SJSA1 (cell line): ENCODE results near the gene RAC2. TPM values are rescaled to one million over a fixed set of nuclear protein-coding genes. Genes with fewer than 3 reads are reported as not detected.

Experiments
- DNase-seq, 2 experiments: peaks; one replicate each; pipeline ENCODE4 v3.0.0-alpha.2; 2015 to 2020; ENCODE audit warnings: low spot score in 2 of 2, low read depth in 1 of 2
- H3K27ac ChIP-seq: fragments of 250-450 bp; sonication (Bioruptor Pico); 2 replicates; pipeline ENCODE4 v1.5.1; 2020; ENCODE audit warnings: mild to moderate bottlenecking, moderate library complexity
- H3K27me3 ChIP-seq: fragments of 250-450 bp; sonication (Bioruptor Pico); replicated peaks from 2 replicates; pipeline ENCODE4 v1.5.1; 2020; ENCODE audit warnings: mild to moderate bottlenecking, moderate library complexity
- H3K36me3 ChIP-seq: fragments of 250-450 bp; sonication (Bioruptor Pico); 2 replicates; pipeline ENCODE4 v1.5.1; 2020; ENCODE audit warnings: mild to moderate bottlenecking
- H3K4me1 ChIP-seq: fragments of 250-450 bp; sonication (Bioruptor Pico); replicated peaks from 2 replicates; pipeline ENCODE4 v1.6.1; 2021; ENCODE audit warnings: mild to moderate bottlenecking
- H3K4me3 ChIP-seq: fragments of 250-450 bp; sonication (Bioruptor Pico); 2 replicates; pipeline ENCODE4 v1.5.1; 2020; ENCODE audit warnings: mild to moderate bottlenecking
- H3K9me3 ChIP-seq: fragments of 250-450 bp; sonication (Bioruptor Pico); replicated peaks from 2 replicates; pipeline ENCODE4 v1.5.1; 2020; ENCODE audit warnings: mild to moderate bottlenecking
- total RNA-seq: library from RNA; depleted of rRNA; stranded (reverse); fragments of >200 nt; shearing (Covaris generic); gene quantifications from 2 replicates; pipeline ENCODE4 v1.2.3, GENCODE V29; 2014

RAC2 gene
- total RNA-seq, 1 experiment from 2014 or later: 2.1 TPM

- H3K4me3 ChIP-seq: no peak overlapping the region
- DNase-seq: no peak
- H3K4me1 ChIP-seq: peaks cover 22% of the 10 kb centered on the region
- no peaks in the 10 kb centered on the region for H3K9me3 ChIP-seq
- H3K27me3 ChIP-seq: peaks cover 5% of the 10 kb centered on the region; the same call in 1 of the 2 replicates
- H3K27ac ChIP-seq: no peak overlapping the region
- no peaks in the 10 kb centered on the region for H3K36me3 ChIP-seq
Measured at GRCh38 chr22:37281646-37282384, 37.7 kb upstream of the RAC2 start.

- H3K27me3 ChIP-seq: no peaks in the 10 kb centered on the region; the same call in 1 of the 2 replicates
Measured at GRCh38 chr22:37281195-37281594, 37.1 kb upstream of the RAC2 start.

GRCh38 chr22:37280718-37281117, 36.6 kb upstream of the RAC2 start:
- H3K4me1 ChIP-seq: peaks cover 22% of the 10 kb centered on the region
- H3K27ac ChIP-seq: no peak overlapping the region
- H3K9me3 ChIP-seq: no peaks in the 10 kb centered on the region
- no peak for DNase-seq
- no peak overlapping the region for H3K4me3 ChIP-seq
- H3K36me3 ChIP-seq: no peaks in the 10 kb centered on the region
- H3K27me3 ChIP-seq: no peaks in the 10 kb centered on the region; the same call in 1 of the 2 replicates

More at GRCh38 chr22:37281195-37281594, 37.1 kb upstream of the RAC2 start:
- Histone ChIP-seq H3K27ac (no peak overlapping the region), H3K36me3 (no peaks in the 10 kb centered on the region), H3K9me3 (no peaks in the 10 kb centered on the region), H3K4me3 (no peak overlapping the region), H3K4me1 (peaks cover 22% of the 10 kb centered on the region)
- no peak for DNase-seq

- peak in 1 of 2 experiments; percentile 64 for DNase-seq
- Histone ChIP-seq H3K4me3 (no peak overlapping the region), H3K9me3 (no peaks in the 10 kb centered on the region), H3K27ac (no peak overlapping the region), H3K36me3 (no peaks in the 10 kb centered on the region), H3K4me1 (peaks cover 22% of the 10 kb centered on the region), H3K27me3 (no peaks in the 10 kb centered on the region)
Measured at GRCh38 chr22:37279331-37280181, 35.5 kb upstream of the RAC2 start.

GRCh38 chr22:37278261-37278660, 34.2 kb upstream of the RAC2 start:
- Histone ChIP-seq H3K4me3 (no peak overlapping the region), H3K27ac (no peak overlapping the region), H3K4me1 (peaks cover 27% of the 10 kb centered on the region), H3K9me3 (no peaks in the 10 kb centered on the region), H3K27me3 (no peaks in the 10 kb centered on the region), H3K36me3 (no peaks in the 10 kb centered on the region)
- no peak for DNase-seq

GRCh38 chr22:37277384-37277783, 33.3 kb upstream of the RAC2 start:
- no peaks in the 10 kb centered on the region for H3K9me3 ChIP-seq
- no peak overlapping the region for H3K27ac ChIP-seq
- H3K4me1 ChIP-seq: peaks cover 32% of the 10 kb centered on the region
- H3K27me3 ChIP-seq: no peaks in the 10 kb centered on the region
- no peak overlapping the region for H3K4me3 ChIP-seq
- DNase-seq: no peak
- no peaks in the 10 kb centered on the region for H3K36me3 ChIP-seq

- Histone ChIP-seq H3K9me3 (no peaks in the 10 kb centered on the region), H3K4me1 (peaks cover 32% of the 10 kb centered on the region), H3K27ac (no peak overlapping the region), H3K27me3 (no peaks in the 10 kb centered on the region), H3K36me3 (no peaks in the 10 kb centered on the region), H3K4me3 (no peak overlapping the region)
- DNase-seq: no peak
Measured at GRCh38 chr22:37276776-37277175, 32.7 kb upstream of the RAC2 start.

GRCh38 chr22:37275622-37276021, 31.6 kb upstream of the RAC2 start:
- DNase-seq: no peak
- Histone ChIP-seq H3K27ac (no peak overlapping the region), H3K36me3 (no peaks in the 10 kb centered on the region), H3K4me3 (no peak overlapping the region), H3K27me3 (no peaks in the 10 kb centered on the region), H3K9me3 (no peaks in the 10 kb centered on the region), H3K4me1 (peaks cover 32% of the 10 kb centered on the region)

GRCh38 chr22:37275134-37275533, 31.1 kb upstream of the RAC2 start:
- DNase-seq: no peak

GRCh38 chr22:37274380-37274862, 30.4 kb upstream of the RAC2 start:
- H3K4me1 ChIP-seq: peaks cover 28% of the 10 kb centered on the region

More at GRCh38 chr22:37275134-37275533, 31.1 kb upstream of the RAC2 start:
- Histone ChIP-seq H3K36me3 (no peaks in the 10 kb centered on the region), H3K4me1 (peaks cover 32% of the 10 kb centered on the region), H3K27me3 (no peaks in the 10 kb centered on the region), H3K4me3 (no peak overlapping the region), H3K9me3 (no peaks in the 10 kb centered on the region), H3K27ac (no peak overlapping the region)

GRCh38 chr22:37273846-37274225, 29.8 kb upstream of the RAC2 start:
- H3K27ac ChIP-seq: no peak overlapping the region
- no peak for DNase-seq
- H3K36me3 ChIP-seq: no peaks in the 10 kb centered on the region
- H3K27me3 ChIP-seq: no peaks in the 10 kb centered on the region
- H3K9me3 ChIP-seq: no peaks in the 10 kb centered on the region
- no peak overlapping the region for H3K4me3 ChIP-seq
- H3K4me1 ChIP-seq: peaks cover 22% of the 10 kb centered on the region

More at GRCh38 chr22:37274380-37274862, 30.4 kb upstream of the RAC2 start:
- Histone ChIP-seq H3K9me3 (no peaks in the 10 kb centered on the region), H3K27me3 (no peaks in the 10 kb centered on the region), H3K27ac (no peak overlapping the region), H3K4me3 (no peak overlapping the region), H3K36me3 (no peaks in the 10 kb centered on the region)
- no peak for DNase-seq

- Histone ChIP-seq H3K36me3 (no peaks in the 10 kb centered on the region), H3K27ac (peak overlapping the region; percentile 40), H3K27me3 (no peaks in the 10 kb centered on the region), H3K9me3 (no peaks in the 10 kb centered on the region), H3K4me1 (peaks cover 17% of the 10 kb centered on the region), H3K4me3 (no peak overlapping the region)
- DNase-seq: peak in 1 of 2 experiments; percentile 39
Measured at GRCh38 chr22:37273126-37273845, 29.2 kb upstream of the RAC2 start.

- Histone ChIP-seq H3K36me3 (no peaks in the 10 kb centered on the region), H3K27me3 (no peaks in the 10 kb centered on the region), H3K4me3 (no peak overlapping the region), H3K9me3 (no peaks in the 10 kb centered on the region), H3K27ac (no peak overlapping the region), H3K4me1 (peaks cover 23% of the 10 kb centered on the region)
- no peak for DNase-seq
Measured at GRCh38 chr22:37270928-37271650, 27.0 kb upstream of the RAC2 start.
